LNCAP (cell line): ENCODE results near the gene PM20D1.

Source experiments
- TF ChIP-seq, protein P1 (sequence below): fragments of 450-650 bp; IDR thresholded peaks from 2 replicates; pipeline ENCODE4 v1.5.1; 2017; ENCODE audit warnings: mild to moderate bottlenecking

Gene PM20D1

DNA sequence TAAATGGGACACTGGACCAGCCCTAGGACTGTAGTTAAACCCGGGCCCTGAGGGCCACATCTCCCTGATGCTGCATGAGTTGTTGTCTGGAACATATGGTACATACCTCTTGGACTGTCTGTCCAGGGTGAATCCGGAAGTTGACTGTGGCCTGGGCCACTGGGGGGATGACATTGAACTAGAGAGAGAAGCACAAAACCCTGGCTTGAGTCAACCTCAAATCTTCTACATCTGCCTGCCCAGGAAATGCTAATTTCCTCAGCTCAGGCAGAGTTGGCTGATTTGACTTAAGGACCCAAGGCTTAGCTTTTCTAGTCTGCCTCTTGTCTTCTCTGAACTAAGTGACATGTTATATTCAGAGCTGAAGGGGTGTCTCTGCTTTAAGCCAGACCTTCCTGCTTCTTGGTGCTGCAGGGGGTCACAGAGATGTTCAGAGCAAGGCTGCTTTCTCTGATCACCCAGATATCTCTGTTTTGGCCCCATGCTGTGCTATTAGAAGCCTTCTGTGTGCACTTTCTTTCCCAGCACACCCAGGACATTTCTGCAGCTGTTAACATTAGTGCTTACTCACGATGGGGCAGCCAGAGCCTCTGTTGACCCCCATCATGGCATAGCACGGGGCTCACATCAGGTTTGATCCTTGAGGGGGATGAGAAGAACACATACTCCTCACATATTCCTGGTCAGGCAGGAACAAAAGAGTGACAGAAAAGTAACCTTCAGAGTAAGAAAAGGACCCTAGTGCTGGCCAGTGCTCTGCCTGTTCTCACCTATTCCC, 9.6 kb downstream of the PM20D1 start:
- TF ChIP-seq, protein P1, sequence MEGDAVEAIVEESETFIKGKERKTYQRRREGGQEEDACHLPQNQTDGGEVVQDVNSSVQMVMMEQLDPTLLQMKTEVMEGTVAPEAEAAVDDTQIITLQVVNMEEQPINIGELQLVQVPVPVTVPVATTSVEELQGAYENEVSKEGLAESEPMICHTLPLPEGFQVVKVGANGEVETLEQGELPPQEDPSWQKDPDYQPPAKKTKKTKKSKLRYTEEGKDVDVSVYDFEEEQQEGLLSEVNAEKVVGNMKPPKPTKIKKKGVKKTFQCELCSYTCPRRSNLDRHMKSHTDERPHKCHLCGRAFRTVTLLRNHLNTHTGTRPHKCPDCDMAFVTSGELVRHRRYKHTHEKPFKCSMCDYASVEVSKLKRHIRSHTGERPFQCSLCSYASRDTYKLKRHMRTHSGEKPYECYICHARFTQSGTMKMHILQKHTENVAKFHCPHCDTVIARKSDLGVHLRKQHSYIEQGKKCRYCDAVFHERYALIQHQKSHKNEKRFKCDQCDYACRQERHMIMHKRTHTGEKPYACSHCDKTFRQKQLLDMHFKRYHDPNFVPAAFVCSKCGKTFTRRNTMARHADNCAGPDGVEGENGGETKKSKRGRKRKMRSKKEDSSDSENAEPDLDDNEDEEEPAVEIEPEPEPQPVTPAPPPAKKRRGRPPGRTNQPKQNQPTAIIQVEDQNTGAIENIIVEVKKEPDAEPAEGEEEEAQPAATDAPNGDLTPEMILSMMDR: no peak

DNA sequence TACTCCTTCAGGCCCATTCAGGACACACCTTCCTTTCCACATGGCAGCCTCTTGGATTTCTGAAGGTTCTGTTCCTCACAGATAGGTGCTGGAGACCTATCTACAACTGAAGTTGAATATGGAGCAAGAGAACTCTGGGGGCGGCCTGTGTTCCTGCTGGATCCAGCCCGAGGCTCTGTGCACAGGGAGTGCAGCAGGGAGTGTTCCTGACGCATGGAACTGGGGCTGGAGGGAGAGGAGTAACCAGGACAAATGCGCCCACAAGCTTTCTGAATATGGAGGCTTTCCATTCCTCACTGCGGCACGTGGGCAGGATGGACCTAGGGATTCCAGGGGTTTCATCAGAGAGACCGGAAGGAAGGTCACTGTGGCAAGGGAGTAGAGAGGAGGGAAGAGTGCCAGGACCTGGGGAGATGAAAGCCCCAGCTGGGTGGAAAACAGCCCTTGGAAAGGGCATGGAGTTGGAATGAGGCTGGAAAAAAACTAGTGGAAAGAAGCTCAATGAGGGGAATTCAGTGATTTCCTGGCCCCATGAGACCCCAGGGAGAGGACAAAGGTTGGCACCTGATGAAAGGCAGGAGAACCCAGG, 12.5 kb downstream of the PM20D1 start:
- TF ChIP-seq, protein P1: no peak

DNA sequence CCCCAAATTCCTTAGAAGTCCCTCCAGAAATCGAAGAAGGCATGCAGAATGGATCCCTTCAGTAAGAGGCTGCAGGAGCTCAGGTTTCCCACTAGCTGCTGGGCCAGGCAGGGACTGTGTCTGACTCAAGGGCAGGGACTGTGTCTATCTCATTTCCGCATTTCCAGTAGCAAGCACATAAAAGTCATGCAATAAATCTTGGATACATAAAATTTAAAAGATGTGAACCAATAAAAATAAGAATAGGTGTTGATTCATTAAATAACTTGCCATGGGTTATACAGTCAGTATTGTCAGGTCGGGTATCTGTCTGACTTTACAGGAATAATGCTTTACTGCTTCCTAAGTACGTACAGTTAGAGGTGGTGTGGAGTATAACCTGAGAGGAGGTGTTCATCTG, 15.2 kb downstream of the PM20D1 start:
- TF ChIP-seq, protein P1: no peak

- TF ChIP-seq, protein P1: no peak
Measured at GRCh38 chr1:205832326-205832751, 17.6 kb downstream of the PM20D1 start.

DNA sequence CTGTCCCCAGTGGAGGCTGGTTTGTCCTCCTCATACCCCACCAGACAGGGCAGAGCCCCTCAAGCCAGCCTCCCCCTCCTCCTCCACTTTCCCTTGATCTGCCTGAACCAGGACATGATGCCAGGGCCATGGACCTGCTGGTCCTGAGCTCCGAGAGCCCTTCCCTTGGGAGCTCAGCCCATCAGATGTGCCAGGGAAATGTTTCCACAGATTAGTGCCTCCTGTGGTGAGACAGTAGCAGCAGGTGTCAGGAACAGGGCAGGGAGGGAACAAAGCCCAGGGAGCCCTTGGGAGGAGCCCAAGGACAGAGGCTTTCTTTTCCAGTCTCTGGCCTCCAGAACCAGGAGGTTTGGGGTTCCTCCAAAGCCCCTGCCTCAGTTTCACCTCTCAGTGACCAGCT, 22.3 kb downstream of the PM20D1 start:
- TF ChIP-seq, protein P1: 0 out of 2 replicates have a peak, but pooled peaks have one; percentile 37

DNA sequence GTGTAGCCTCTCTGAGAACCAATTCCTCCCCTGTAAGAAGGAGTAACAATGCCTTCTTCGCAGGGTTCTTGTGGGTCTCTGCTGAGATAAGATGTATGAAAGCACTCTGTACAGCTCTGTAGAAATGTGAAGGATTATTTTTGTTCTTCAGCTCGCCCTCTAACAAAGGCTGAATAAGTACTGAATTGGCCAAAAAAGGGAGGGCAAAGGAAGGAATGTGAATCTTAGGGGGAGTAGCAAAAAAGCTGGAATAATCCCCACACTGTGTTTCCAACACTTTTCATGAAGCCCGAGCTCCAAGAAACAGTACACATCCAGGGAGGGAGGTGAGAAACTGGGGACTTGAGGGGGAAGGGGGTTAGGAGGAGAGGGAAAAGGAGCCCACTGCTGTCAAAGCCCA, 22.9 kb downstream of the PM20D1 start:
- TF ChIP-seq, protein P1: no peak

DNA sequence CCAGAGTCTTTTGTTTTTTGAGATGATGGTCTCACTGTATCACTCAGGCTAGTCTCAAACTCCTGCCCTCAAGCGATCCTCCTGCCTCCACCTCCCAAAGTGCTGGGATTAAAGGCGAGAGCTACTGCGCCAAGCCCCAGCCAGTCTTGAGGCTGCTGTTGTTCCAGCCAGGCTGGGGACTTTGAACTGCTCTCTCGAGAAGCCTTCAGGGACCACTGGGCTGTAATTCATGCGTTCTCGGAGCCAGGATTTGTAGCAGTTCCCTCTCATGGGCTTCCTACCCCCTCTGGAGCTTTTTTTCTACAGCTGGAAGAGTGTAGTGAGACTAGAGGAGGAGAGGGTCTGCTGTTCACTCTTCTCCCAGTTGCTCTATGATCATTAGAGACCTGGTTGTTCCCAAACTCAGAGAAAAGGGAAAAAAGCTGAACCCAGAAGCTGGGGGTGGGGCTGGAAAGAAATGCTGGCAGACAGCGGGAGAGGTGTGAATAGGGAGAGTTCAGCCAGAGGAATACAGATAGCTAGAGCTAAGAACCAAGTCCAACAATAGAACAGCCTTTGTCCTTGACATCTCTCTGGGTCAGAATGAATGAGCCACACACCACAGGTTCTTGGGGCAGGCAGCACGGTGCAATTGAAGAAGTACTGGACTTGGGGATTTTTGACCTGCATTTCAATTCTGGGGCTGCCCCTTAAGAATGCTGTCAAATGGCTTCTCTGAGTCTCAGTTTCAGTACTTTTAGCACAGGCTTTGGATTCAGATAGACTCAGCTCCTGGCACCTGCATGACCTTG, 23.7 kb downstream of the PM20D1 start:
- TF ChIP-seq, protein P1: no peak
